ENCODE data around the gene MRPS26. TPM values are rescaled to one million over a fixed set of nuclear protein-coding genes. Genes with fewer than 3 reads are reported as not detected.
"Not testable (repeated sequence)": the region's sequence is repeated elsewhere in the genome, so short reads cannot be mapped to it uniquely, and the experiment has no call there.

MRPS26 gene
- total RNA-seq, 4 donors from 2014 or later = 34.5 to 43.6 (median 43.1) TPM

DNA sequence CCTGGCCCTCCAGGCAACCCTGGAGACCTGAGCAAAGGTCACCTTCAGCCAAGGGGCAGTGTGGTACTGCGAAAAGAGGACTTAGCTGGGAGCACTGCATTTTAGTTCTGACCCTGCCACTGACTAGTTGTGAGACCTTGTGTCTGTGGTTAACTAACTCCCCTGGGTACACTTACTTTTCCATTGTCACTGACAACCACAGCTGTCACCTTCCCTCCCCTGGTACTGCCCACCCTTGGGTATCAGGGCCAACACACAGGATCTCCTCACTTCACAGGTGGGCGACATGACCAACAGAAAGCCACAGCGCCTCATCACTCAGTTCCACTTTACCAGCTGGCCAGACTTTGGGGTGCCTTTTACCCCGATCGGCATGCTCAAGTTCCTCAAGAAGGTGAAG is 24.1 kb upstream of the MRPS26 start:
- TF ChIP-seq POLR2A (IDR thresholded peaks at IDR 0.05) = no peak
- TF ChIP-seq, protein P1, sequence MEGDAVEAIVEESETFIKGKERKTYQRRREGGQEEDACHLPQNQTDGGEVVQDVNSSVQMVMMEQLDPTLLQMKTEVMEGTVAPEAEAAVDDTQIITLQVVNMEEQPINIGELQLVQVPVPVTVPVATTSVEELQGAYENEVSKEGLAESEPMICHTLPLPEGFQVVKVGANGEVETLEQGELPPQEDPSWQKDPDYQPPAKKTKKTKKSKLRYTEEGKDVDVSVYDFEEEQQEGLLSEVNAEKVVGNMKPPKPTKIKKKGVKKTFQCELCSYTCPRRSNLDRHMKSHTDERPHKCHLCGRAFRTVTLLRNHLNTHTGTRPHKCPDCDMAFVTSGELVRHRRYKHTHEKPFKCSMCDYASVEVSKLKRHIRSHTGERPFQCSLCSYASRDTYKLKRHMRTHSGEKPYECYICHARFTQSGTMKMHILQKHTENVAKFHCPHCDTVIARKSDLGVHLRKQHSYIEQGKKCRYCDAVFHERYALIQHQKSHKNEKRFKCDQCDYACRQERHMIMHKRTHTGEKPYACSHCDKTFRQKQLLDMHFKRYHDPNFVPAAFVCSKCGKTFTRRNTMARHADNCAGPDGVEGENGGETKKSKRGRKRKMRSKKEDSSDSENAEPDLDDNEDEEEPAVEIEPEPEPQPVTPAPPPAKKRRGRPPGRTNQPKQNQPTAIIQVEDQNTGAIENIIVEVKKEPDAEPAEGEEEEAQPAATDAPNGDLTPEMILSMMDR (IDR thresholded peaks at IDR 0.05) = no peak

DNA sequence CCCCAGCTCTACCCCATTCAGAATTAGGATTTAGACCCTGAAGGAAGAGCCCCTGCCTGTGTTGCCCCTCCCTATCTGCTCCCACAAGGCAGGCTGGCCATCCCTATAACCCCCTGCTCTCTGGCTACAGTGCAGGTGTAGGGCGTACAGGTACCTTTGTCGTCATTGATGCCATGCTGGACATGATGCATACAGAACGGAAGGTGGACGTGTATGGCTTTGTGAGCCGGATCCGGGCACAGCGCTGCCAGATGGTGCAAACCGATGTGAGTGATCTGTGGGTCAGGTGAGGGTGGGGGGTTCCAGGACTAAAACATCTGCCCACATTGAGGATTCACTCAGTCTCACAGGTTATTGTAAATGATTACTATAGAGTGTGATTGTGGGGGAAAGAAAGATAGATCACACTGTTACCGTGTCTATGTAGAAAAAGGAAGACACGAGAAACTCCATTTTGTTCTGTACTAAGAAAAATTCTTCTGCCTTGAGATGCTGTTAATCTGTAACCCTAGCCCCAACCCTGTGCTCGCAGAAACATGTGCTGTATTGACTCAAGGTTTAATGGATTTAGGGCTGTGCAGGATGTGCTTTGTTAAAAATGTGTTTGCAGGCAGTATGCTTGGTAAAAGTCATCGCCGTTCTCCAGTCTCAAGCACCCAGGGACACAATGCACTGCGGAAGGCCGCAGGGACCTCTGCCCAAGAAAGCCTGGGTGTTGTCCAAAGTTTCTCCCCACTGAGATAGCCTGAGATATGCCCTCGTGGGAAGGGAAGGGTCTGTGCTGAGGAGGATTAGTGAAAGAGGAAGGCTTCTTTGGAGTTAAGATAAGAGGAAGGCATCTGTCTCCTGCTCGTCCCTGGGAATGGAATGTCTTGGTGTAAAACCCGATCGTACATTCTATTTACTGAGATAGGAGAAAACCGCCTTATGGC is 23.0 kb upstream of the MRPS26 start:
- peaks cover 0 to 73% (median 0%) of the 10 kb centered on the region in 3 donors for H3K36me3 ChIP-seq
- not testable (repeated sequence) for DNase-seq, H3K4me1 ChIP-seq, H3K9me3 ChIP-seq, H3K4me3 ChIP-seq, H3K27ac ChIP-seq, H3K27me3 ChIP-seq

More for the DNA sequence above, 24.1 kb upstream of the MRPS26 start:
- Histone ChIP-seq H3K27ac (no peak overlapping the region), H3K4me3 (no peak overlapping the region), H3K9me3 (no peaks in the 10 kb centered on the region), H3K27me3 (no peaks in the 10 kb centered on the region), H3K4me1 (no peaks in the 10 kb centered on the region), H3K36me3 (peaks cover 0 to 69% (median 0%) of the 10 kb centered on the region in 3 donors)
- DNase-seq = no peak

DNA sequence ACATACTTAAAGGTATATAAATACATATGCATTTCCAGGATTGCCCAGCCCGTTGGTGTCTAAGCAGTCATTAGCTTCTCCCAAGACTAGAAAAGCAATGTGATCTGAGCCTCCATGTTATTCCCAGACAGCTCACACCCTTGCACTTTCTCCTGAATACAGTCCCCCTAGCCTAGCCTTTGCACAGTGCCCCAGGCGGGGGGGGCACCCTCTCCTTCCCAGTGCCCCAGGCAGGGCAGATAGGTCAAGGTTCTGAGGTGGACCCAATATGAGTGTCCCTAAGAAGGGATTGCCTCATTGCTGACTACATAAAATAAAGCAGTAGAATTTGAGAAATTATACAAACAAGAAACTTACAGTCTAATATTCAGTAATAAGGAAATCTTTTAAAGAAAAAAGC is 17.9 kb upstream of the MRPS26 start:
- no peak for DNase-seq
- Histone ChIP-seq H3K36me3 (peaks cover 0 to 79% (median 0%) of the 10 kb centered on the region in 3 donors), H3K9me3 (no peaks in the 10 kb centered on the region), H3K27me3 (no peaks in the 10 kb centered on the region), H3K27ac (no peak overlapping the region), H3K4me3 (no peak overlapping the region), H3K4me1 (no peaks in the 10 kb centered on the region)
- TF ChIP-seq, protein P1 (IDR thresholded peaks at IDR 0.05) = no peak
- TF ChIP-seq POLR2A (IDR thresholded peaks at IDR 0.05) = no peak

DNA sequence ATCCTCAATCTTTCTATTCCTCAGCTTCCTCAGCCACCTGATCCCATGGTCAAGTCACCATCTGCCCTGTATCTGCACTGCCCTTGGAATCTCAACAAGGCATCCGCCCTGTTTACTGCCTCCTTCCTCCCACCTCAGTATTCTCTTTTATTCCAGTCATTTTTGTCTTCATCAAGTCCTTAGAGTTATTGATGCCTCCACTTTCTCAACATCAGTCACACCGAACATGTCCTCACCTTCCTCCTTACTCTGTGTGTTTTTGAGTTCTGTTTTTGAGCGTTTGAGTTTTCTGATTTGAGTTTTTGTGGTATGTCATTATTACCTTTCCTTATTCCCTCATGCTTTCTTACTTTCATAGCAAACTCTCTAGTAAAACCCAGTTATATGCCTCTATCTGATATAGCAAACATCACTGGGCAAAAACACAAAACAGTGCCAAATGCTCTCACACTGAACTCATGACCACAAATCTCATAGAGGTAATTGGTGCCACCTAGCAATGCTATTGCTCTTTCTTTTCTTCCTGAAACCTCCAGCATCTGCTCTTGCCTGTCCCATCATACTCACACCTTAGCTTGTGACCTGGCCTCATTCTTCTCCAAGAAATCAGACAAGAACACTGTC is 14.2 kb upstream of the MRPS26 start:
- Histone ChIP-seq H3K27me3 (no peaks in the 10 kb centered on the region), H3K36me3 (peaks cover 0 to 64% (median 0%) of the 10 kb centered on the region in 3 donors), H3K4me1 (no peaks in the 10 kb centered on the region), H3K4me3 (no peak overlapping the region), H3K9me3 (no peaks in the 10 kb centered on the region), H3K27ac (no peak overlapping the region)
- DNase-seq = no peak
- TF ChIP-seq, protein P1 (IDR thresholded peaks at IDR 0.05) = no peak
- TF ChIP-seq POLR2A (IDR thresholded peaks at IDR 0.05) = no peak

DNA sequence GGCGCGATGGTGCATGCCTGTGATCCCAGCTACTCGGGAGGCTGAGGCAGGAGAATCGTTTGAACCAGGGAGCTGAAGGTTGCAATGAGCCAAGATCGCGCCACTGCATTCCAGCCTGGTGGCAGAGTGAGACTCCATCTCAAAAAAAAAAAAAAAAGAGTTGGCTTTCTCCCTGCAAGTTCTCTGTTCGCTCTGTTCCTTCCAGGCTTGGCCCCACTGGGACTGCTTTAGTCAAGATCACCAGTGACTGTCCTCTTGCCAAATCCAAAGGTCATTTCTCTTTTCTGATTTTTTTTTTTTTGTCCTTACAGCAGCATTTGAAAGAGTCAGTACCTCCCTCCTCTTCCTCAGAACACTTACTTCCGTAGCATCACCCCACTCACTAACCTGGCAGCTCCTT is 13.2 kb upstream of the MRPS26 start:
- H3K36me3 ChIP-seq = peaks cover 0 to 64% (median 0%) of the 10 kb centered on the region in 3 donors
- no peaks in the 10 kb centered on the region for H3K9me3 ChIP-seq

More for the DNA sequence above, 13.2 kb upstream of the MRPS26 start:
- no peak overlapping the region for H3K27ac ChIP-seq
- no peaks in the 10 kb centered on the region for H3K4me1 ChIP-seq
- DNase-seq = no peak
- H3K4me3 ChIP-seq = no peak overlapping the region
- H3K27me3 ChIP-seq = no peaks in the 10 kb centered on the region
- TF ChIP-seq, protein P1 (IDR thresholded peaks at IDR 0.05) = no peak
- no peak for TF ChIP-seq POLR2A (IDR thresholded peaks at IDR 0.05)

Measured in Peyer's patch (tissue), 4 donors.